Right ventricle myocardium superior (tissue), 1 donor: ENCODE measurements around the gene CDK18. TPM values are rescaled to one million over a fixed set of nuclear protein-coding genes. Genes with fewer than 3 reads are reported as not detected.

Source experiments
- ATAC-seq: fragments of 200-7000 bp; cut with Tn5 transposase; one replicate; pipeline ENCODE4 v1.9.1; 2020; ENCODE audit warnings: mild to moderate bottlenecking; ENCODE audit not compliant: poor library complexity
- DNase-seq: peaks from one replicate; pipeline ENCODE4 v3.0.0-alpha.2; 2020
- intact Hi-C: fragments of 100-400 bp; cut with DNase I; formaldehyde crosslinking; loops from one replicate; pipeline ENCODE4 v1.11.2; 2022
- total RNA-seq: library from RNA; stranded (reverse); fragmentation: NEBNext Ultra II Directional; extraction: Animal tissue kit (Norgen Biotek cat#: 25700); gene quantifications from one replicate; pipeline ENCODE4 v1.2.1, GENCODE V29; 2021
- donor health status: DM: no; HTN: yes; CAD: no; lungs with severe emphysema.

Gene CDK18
- total RNA-seq, 1 donor from 2014 or later, result 172 TPM

DNA sequence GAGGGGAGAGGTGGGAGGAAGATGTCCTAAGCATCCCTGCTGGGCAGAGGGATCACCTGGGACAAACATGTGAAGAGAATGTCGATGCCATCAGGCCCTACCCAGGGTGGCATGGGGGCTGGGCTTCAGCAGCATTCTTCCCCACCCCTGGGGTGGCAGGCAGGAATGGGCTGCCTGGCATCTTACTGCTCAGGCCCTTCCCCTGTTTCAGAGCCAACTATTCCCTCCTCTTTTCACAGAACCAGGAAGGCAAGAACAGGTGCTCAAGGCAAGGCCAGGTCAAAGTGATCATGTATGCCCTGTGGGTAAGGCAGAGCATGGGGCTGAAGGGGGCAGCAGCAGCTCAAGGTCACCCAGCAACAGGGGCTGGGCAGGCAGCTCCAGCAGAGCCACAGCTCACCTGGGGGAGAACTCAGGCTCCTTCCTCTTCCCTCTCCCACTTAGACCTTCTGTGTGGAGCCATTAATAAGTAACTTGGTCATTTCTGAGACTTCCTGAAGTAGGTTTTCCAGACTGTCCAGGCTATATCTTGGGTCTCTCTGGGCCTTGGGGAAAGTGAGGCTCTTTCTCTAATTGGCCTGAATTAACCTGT lies 70.9 kb downstream of the CDK18 start:
- intact Hi-C loops, result no loop called here
- ATAC-seq (no peak), DNase-seq (no peak)

DNA sequence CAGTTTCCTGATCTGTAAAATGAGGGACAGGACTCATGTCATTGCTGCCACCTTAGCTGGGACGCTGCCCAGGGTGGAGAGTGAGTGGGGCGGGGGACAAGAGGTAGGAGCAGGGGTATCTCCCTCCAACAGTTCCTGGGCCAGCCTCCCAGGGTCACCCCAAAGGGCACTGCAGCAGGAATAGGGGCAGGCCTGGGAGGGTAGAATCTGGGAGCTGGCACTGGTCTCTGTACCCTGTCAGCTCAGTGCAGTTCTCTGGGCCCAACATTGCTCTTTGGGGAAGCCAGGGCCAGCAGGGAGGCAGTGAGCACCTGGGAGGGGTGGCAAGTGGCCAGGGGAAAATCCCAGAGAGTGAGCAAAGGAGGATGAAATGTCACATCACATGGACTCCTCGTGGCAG lies 71.5 kb downstream of the CDK18 start:
- no peak for ATAC-seq
- intact Hi-C loops, result no loop called here

DNA sequence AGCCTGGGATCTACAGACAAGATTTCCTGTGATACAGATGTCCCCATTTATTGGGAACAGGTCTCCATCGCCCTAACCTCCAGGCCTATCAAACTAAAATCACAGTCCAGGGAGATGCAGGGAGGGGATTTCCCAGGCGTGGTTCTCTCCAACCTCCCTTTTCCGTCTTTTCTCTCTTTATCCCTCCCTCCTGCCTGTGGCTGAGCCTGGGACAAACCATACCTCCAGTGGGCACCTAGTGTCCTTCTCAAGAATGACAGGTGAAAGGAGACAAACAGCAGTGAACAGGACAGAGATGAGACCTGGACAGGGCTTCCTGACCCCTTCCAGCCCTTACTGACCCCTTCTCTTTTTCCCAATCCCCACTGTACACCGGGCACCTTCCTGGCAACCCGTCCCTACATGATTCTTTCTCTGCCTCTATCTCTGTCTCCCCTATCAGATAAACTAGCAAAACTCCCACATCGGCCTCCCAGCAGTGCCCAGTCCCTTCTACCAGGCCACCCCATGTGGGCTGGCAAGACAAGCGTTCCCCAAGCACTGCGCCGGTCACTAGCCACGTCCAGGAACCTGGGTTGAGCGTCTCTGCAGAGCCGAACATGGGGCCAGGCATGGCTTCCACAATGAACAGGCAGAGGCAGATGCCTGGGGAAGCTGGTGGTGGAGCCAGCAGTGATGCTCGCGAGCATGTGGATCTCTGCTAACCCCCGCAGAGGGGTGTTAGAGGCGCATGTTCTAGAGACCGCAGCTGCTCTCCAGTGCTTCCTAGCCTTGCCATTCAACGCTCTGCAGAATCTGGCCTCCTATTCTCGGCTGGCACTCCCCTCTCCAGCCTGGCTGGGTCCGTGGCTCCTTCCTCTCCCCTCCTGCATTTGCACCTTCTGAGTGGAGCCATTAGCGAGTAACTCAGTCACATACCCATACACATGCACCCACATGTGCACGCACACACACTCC lies 72.6 kb downstream of the CDK18 start:
- intact Hi-C loops, result no loop called here
- ATAC-seq (no peak), DNase-seq (no peak)

More for the DNA sequence above, 71.5 kb downstream of the CDK18 start:
- DNase-seq, result no peak

DNA sequence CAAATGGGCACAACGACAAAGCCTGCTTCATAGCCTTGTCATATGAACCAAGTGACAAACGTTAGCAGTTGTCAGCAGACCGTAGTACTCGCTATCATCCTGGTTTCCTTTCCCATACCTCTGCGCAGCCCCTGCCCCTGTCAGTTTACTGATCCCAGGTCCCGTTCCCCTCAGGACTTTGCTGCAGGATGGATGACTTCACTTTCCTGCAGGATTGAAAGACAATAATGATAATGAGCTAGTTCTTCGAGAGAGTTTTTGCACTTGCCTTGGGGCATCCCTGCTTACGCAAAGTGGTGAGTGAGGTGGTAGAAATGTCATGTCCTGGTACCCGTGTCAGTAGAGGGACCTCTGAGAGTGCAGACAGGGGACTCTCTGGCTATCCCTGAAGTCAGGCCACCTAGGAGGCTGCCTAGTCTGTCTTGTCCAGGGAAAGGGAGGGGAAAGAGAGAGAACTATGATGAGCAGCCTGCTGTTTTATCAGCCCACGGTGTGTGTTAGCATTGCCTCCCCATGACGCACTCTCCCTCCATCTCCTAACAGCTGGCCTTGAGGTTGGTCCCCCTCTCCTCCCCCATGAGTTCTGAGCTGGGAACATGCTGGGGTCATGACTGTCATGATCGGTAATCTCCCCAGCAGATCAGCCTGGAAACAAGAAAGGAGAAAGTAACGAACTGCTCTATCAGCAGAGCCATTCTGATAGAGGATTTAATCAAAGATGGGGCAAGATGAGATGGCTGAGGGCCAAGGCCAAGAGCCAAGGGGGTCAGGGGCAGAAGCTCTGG lies 73.6 kb downstream of the CDK18 start:
- intact Hi-C loops, result no loop called here
- ATAC-seq, result no peak

DNA sequence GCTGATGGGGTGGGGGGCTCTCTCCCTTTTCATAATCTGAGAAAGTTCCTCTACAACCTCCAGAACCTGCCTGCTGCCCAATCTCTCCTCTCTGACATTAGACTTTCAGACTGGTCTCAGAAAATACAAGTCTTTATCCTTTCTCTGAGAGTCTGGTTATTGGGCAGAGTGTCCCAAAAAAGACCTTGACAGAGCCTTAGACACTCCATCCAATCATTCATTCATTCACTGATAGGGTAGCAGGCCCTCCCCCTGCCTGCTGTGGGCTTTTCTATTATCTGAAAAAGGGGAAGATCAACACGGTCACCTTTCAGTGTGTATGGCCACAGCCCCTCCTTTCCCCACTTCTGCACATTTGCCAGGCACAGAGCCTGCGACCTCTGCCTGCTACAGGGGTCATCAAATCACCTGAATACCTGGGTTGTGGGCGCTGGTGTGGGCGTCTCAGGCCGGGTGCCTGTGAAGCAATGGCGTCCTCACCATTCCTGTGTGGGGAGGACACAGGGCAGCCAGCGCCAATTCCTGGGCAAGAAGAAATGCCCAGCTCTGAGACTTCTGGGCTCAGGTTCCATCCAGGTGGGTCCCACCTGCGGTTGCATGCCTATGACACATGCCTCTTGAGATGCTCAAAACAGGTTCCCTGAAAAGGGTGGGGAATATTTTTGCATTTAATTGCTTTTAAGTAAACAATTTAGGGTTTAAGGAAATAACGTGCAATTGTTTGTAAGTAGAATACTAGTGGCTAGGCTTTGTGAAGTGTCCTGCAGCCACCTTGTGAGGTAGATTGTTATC lies 74.5 kb downstream of the CDK18 start:
- intact Hi-C loops, result no loop called here
- DNase-seq, result no peak
- no peak for ATAC-seq

More for the DNA sequence above, 73.6 kb downstream of the CDK18 start:
- no peak for DNase-seq

DNA sequence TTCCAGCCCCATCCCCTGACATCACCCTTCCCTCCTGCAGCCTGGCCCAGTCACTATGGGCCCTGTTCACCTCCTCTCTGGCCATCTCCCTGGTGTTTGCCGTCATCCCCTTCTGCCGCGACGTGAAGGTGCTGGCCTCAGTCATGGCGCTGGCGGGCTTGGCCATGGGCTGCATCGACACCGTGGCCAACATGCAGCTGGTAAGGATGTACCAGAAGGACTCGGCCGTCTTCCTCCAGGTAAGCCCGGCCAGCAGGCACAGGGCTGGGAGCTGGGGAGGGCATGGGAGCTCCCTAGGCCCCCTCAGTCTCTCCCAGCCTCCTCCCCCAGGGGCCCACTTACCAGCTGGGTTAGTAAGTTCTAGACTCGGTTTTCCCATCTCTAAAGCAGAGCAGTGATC lies 75.2 kb downstream of the CDK18 start:
- DNase-seq (no peak), ATAC-seq (no peak)
- intact Hi-C loops, result no loop called here

DNA sequence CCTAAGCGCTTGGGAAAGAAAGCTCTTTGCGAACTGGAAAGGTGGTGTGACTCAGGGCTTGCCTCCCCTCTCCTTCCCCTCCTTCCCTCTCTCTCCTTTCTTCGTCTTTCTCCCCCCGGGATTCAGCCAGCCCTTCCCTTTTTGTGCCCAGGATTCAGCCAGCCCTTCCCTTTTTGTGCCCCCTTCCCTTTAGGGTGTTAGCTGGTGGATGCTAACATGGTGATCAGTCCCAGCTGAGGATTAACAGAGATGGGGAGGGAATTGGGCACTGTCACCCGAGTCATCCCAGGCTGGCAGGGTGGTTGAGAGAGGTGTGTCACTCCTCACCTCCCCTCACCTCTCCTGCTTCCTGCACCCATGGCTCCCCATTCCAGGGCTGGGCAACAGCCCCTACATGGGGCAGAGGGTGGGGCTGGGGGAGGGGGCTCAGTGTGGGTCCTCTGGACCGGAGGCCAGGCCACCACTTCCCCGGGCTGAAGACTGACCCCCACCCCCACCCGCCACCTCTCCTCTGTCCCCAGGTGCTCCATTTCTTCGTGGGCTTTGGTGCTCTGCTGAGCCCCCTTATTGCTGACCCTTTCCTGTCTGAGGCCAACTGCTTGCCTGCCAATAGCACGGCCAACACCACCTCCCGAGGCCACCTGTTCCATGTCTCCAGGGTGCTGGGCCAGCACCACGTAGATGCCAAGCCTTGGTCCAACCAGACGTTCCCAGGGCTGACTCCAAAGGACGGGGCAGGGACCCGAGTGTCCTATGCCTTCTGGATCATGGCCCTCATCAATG lies 75.9 kb downstream of the CDK18 start:
- intact Hi-C loops, result no loop called here
- no peak for ATAC-seq
- no peak for DNase-seq

DNA sequence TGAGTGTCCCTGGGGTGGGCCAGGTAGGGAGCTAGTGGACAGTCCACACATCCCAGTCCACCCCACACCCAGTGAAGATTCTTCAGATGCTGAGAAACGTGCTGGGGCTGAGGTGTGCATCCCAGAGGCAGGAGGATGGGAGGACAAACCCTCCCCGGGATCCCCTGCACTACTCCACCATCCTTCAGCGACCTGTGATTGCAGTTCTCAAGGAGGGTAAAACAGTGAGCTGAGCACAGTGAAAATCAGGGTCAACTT lies 76.4 kb downstream of the CDK18 start:
- intact Hi-C loops, result no loop called here
- ATAC-seq (no peak), DNase-seq (no peak)

DNA sequence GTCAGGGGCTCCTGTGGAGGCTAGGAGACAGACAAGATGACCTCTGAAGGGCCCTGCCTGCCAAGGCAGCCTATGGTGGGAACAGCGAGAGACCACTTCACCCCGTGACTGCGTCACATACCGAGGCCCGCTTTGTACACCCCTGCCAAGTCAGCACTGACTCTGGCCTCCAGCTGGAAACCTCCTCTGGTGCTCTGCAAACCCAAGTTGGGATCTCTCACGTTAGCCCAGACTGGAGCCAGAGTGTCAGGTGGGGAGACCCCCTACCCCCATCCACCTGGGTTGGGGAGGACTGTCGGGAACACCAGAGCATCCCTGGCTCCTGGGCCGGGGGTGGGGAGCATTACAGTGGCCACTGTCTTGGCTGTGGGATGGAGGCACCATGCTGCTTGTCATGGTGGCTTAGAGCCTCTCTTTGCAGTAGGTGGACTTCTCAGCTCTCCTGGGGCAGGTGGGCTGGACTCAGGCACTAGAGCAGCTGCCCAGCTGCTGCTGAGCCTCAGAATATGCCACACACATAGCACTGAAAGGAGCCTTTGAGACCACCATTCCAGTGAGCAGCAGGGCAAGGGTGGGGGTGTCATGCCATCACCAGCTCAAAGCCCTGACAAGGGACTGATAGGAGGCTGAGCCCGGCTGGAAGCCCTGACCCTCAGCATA lies 77.0 kb downstream of the CDK18 start:
- no peak for ATAC-seq
- intact Hi-C loops, result no loop called here

DNA sequence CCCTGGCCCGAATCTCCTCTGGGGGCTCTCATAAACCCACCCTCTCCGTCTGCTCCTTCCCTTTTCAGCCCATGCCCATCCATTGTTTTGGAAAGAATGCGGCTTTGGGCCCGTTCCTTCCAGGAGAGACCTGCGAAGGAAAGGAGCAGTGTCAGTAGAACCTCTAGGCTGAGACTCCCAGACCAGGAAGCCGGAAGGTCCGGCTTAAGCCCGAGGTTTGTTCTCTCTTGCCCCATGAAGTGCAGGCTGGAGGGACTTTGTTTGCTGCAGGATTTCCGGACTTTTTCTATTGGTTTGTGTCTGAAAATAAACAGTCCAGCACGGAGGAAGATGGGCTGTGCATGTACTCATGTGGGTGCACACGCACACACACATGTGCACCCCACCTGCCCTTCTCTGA lies 77.6 kb downstream of the CDK18 start:
- intact Hi-C loops, result no loop called here
- ATAC-seq, result no peak
- DNase-seq, result no peak

More for the DNA sequence above, 77.0 kb downstream of the CDK18 start:
- no peak for DNase-seq

Other genes starting within 250 kb of the CDK18 start
- gene NUAK2, start 182.9 kb upstream of the CDK18 start, total RNA-seq, result 1.2 TPM
- 0.24 TPM for gene KLHDC8A, start 147.7 kb upstream of the CDK18 start, total RNA-seq
- not detected for gene LEMD1, start 82.6 kb upstream of the CDK18 start, total RNA-seq
- gene BLACAT1, start 48.6 kb upstream of the CDK18 start, total RNA-seq, result not detected
- gene ELK4, start 127.3 kb downstream of the CDK18 start, total RNA-seq, result 31.1 TPM
- 6.9 TPM for gene SLC45A3, start 175.8 kb downstream of the CDK18 start, total RNA-seq
- 196 TPM for gene NUCKS1, start 245.5 kb downstream of the CDK18 start, total RNA-seq